HG02938 (cell line): ENCODE results near the gene SDC1.

Experiments used
- ATAC-seq: cut with Tn5 transposase; IDR thresholded peaks from one replicate; pipeline ENCODE4 v1.9.1; 2021; ENCODE audit warnings: mild to moderate bottlenecking, moderate library complexity; ENCODE audit not compliant: unreplicated experiment

SDC1 gene

DNA sequence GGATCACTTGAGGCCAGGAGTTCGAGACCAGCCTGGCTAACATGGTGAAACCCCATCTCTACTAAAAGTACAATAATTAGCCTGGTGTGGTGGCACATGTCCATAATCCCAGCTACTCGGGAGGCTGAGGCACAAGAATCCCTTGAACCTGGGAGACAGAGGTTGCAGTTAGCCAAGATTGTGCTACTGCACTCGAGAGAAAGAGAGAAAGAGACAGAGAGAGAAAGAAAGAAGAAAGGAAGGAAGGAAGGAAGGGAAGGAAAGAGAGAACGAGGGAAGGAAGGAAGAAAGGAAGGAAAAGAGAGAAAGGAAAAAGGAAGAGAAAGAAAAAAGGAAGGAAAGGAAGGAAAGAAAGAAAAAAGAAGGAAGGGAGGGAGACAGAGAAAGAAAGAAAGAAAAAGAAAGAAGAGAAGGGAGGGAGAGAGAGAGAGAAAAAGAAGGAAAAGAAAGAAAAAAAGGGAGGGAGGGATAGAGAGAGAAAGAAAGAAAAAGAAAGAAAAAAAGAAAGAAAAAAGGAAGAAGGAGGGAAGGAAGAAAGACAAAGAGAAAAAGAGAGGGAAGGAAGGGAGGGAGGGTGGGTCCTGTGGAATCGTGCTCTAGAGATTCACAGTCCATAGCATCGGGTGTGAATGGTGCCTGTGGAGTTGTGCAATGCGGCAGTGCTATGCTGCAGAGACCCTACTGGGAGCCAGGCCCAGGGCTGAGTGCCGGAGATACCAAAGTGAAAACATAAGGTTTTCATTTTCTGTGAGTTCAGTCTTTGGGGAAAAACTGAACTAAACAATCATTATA, 4.6 kb upstream of the SDC1 start:
- ATAC-seq = no peak

DNA sequence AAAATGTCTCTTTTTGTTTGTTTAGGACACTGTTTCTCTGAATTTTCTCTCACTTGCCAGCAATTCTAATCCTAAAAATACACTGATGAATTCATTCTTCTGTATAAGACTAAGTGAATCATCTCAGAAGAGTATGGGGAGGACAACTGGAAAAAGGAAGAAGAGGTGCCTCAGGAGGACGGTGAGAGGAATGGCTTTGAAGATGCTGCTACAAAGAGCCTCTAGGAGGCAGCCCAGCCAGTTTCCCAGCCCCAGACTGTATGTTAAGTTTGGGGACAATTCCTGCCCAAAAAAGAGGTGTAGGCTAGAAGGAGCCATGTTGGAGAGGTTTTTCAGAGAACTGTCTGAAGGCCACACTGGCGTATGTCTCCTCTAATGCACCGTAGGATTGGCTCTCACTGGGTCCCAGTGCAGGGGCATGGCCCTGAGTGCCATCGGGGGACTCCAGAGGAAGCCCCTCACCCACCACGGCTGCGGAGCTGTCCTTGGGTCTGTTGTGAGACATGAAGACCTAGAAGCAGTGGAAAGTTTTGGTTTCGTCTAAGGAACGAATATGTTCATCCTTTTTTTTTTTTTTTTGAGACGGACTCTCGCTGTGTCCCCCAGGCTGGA, 3.1 kb upstream of the SDC1 start:
- ATAC-seq = no peak

DNA sequence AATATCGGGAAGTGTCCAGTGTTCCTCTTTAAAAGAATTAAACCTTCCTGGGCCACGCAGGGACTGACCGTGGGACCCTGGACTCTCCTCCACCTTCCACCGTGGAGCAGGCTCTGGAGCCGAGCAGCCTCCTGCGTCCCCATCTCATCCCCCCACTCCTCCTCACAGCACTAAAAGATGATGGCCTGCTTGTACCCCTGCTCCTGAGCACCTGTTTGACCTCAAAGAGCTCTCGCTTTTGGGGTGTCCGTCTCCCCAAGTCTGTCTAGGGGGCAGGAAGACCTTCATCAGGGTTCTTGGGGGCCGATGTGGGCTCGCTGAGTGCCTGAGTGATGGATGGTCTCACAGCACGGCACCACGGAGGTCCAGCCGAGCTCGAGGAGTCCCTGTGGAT, 1.2 kb upstream of the SDC1 start:
- ATAC-seq = no peak

DNA sequence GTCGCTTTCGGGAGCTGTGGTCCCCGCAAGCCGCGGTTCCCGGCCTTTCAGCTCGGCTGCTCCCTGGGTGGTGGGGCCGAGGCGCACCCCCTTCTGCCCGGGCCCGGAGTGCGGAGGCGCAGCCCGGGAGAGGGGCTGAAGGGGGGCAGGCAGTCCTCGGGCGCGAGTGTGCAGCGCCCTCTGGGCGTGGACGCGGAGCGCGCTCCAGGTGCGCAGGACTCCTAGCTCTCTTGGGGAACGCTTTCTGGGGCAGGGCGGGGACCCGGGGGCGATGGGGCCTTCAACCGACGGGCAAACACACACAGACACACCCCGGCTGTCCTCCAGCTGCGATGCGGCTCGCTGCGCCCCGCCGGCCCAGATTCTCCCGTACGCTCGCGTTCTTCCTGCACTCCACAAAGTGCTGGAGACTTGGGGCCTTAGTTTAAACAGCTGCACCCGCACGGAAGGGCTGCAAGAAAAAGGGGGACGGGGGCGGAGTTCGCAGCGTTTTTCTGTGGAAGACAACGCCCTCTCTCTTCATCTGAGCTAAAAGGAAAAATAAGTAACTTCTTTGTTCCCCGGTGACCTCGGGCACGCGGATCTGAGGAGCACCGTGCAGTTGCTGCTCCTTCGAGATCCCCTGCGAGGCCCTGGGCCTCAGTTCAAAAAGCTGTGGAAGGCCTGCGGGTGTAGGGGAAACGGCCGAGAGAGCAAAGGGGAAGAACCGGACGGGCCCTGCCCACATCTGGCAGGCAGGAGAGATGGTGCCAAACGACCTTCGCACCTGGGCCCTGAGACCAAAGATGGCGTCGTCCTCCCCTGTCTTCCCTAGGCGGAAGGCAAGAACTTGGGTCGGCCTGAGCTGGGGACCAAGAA, 593 bp upstream of the SDC1 start:
- ATAC-seq = peak; percentile 47

DNA sequence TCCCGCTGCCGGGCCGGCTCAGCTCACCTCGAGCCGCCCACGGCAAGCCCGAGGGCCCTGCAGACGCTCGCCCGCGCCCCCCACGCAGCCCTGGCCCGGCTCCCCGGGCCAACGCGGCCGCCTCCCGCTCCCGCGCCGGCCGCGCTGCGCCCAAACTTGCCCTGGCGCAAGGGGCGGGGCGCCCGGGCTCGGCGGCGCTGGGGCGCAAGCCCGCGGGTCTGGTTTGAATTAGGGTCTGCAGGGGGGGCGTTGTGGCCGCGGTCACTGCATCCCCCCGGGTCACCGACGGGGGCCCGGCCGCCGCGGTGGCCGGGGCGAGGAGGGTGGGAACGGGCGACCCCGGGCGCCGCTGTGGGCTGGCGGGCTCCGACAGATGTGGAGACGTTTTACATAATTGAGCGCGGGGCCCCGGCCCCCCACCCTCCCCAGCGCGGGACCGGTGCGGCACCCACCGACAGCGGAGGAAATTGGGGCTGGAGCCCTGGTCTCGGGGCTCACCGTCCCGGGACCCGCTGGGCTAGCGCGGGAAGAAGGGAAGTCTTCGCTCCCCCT, 690 bp downstream of the SDC1 start:
- peak; percentile 20 for ATAC-seq

DNA sequence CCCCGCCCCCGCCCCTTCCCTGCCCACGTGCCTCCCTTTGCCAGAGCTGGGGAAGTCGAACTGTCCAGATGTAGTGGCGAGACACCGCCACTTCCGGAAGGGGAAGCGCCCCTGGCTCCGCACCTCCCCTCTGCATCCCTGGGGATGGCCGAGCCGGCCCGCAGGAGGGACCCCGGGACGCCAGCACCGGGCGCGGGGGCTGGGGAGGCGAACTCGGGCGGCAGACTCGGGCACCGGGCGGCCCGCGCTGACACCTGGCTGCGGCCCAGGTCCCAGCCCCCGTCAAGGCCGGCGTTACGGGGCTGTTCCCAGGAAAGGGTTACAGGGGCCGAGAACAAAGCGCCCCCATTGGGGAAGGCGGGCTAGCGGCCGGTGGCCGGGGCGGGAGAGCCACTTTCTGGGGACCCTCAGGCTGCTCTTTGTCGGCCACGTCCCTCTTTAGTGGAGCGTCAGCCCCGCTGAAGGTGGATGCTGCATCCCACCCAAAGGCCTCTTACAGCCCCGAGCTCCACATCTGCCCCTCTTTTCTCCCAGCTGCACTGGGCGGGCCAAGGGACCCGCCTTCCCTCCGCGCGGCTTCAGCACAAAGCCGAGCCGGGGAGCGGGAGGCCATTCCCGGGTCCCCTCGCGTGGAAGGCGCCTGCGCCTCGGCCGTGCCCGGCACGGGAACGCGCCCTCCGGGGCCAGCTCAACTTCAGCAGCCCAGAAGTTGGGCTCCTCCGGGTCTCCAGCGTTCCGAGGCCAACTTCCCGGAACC, 1.3 kb downstream of the SDC1 start:
- peak; percentile 21 for ATAC-seq

DNA sequence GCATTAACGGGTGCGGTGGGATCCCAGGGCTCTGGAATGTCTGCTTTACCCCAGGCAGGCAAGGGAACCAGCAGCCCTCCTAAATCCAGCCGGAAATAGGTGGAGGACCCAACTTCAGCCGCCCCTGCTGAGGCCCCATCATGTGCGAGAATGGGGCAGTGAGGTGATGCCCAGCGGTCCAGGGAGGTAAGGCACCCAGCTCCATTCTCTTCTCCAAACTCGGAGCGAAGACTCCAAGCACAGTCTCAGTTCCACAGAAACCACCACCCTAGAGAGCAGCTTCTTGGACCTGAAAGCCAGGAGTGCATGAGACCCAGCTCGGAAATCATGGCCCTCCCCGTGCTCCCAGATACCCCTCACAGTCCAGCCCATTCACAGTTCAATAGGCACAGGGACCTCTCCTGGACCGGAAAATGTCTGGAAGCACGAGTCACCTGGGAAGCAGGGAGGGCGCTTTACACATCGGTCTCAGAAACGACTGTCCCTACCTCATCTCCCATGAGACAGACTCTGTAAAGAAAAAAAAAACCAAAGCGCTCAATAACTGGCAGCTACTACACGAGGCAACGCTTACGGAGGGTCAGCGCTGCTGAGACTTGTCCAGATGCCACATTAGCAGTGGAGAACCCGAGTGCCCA, 2.0 kb downstream of the SDC1 start:
- ATAC-seq = no peak

DNA sequence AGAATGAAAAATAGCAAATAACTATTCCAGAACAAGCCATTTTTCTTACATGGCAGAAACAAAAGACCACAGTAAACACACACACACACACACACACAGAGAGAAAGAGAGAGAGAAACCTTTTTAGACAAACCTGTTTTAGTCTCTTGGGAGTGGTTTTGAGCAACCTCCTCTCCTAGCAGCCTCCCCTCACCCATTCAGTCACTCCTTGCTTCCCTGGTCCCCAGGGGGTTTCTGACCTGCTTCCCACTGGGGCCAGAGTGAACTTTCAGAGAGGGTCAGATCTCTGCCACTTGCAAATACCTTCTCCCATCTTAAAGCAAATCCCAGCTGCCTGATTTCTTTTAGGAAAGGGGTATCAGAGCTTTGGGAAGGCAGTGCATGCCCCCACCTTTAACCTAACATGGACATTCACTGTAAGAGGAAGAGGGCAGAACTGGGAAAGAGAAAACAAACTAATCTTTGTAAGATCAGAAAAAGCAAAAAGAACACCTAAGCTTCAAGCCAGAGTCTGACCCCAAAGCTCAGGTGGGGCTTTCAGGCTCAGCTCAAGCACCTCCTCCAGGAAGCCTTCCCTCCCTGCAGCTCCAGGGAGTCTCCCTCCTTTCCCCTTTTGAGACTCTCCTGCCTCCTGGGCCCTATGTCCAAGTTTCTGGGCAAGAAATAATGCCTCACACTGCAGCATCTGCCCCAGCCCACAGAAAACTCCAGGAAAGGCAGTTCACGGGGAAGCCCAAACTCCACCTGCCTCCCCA, 2.7 kb downstream of the SDC1 start:
- ATAC-seq = no peak

DNA sequence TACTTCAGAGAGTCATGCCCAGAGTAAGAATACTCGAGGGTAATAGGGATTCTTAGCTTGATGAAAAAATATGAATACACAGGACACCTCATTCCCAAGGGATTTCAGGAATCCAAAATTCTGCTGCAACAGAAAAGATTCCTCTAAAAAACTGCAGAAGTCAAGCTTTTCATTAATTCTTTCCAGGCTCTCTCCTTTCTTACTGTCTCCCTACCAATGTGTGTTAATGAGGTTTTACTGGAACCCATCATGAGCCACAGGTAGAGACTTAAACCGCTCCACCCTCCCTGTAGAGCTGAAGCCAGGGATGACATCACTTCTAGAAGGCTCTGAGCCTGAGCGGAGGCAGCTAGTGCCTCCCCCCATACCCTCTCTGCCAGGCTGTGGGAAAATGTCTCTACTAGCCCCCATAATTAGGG, 3.4 kb downstream of the SDC1 start:
- ATAC-seq = no peak

DNA sequence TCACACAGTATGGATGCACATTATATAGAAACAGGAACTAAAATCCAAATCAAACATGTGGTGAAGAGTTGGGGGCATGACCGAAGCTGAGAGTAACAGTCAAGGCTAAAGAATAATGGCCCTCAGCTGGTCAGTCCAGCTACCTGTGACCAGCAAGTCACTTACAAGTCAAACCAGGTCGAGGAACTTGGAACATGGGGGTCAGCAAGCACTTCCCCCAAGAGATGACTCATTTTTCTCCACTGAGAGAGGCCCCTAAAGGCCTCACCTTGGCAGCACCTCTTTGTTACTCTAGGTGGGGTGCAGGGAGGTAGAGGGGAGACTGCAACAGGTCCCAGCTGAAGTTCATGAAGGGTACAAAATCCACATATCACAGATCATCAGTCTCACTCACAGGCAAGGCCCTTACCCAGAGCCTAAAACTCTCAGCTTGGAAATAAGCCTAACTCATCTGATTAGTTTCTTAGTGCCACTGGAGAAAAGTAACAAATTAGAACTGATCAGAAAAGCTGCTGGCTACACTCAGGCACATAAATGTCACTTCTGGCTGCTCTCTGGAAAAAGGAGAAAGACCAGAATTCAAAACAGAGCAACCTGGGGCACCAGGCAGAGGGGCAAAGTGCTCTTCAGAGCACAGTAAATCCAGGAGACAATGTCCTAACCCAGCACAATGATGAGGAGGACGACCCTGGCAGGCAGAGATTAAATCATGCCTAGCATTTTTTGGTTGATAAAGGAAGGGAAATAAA, 4.0 kb downstream of the SDC1 start:
- no peak for ATAC-seq

DNA sequence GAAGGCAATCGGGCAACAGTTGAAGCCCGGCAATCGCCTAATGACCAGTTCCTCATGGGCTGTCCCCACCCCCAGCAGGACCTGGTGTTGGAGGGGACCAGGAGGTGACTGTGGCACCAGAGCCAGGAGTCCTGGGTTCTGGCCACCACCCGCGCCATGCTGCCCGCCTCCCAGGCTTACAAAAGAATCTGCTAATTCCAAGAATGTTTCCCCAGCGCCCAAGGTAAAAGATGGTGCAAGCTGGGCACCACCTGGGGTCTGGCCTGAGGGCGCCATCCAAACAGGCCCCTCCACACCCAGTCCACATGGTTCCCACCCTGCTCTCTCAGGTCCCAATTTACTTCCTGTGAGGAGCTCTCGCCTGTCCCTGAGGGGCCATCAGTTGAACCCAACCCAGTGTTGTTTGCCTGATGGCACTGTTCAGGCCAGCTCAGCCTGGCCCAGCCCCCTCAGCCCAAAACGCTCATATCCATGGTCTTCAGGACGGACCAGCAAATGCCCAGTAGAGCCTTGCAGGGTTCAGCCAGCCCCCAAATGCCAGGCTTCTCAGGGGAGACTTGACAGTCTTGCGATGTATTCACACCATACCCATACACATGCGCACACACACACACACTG, 5.1 kb downstream of the SDC1 start:
- ATAC-seq = no peak

DNA sequence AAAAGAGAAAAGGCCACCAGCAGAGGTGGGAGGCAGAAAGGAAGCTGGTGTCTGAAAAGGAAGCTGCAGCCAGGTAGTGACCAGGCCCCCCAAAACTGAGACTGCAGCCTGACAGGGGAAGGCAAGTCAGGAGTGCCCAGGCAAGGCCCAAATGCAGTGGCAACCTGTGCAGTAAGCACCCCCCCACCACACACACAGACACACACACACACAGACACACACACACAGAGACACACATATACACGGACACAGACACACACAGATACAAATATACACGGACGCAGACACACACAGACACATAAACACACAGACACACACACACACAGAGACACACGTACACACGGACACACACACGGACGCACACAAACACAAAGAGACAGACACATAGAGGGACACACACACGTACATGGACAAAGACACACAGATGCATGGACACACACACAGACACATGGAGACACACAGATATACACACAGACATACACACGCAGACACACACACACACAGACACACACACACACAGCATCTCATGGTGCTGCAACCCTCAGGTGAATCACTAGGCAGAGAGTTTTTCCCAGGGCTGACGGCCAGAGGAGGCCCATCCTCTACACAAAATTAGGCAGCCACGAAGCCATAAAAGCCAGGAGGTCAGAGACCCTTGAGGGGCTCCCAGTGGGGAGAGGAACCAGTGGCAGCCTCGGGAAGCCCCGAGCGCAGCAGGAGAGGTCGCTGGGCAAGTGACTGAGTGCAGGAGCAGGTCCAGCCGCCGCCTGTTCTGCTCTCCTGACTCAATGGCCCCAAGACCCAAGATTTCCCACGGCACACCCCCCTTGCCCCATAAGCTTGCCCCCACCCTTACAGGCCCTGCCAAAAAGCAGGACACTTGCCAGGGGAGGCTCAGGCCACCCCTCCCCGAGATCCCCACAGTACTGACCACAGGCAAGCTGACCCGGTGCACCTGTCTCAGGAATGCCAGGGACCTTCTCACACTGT, 6.3 kb downstream of the SDC1 start:
- ATAC-seq = no peak

DNA sequence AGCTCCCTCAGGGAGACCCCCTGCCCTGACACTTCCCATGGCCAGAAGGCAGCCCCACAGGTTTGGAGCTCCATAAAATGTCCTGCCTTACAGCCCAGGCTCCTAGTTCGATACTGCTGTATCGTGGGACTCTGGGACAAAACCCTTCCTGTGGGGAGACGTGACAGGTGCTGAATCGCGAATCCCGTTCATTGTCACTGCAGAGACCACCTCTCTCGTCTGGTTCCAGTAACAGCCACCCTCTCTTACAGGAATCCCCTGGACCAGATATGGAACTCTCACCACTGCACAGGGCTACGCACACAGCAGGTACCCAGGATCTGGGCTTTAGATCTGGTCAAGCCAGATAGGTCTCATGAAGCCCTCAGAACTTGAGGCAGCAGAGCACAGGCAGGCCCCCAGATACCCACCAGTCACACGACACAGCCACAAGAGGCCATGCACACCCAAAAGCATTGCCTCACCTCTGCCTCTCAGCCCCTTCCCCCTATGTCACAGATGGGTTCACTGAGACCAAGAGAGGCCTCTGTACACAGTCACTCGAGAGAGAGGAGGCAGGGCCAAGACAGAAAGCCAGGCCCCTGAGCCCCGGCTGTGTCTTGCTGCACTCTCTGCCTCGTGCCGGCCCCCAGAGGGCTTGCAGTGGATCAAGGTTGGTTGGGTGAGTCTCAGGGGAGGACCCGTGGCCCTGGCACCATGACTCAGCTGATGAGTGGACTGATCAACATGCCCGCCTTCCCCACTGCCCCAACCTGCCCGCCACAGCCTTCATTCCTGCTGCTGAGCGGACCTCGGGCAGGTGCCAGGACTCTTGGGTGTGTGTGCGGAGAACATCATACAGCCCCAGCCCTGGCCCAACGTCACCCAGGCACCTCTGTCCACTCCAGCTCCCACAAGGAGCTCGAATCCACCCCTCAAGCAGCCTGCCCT, 7.6 kb downstream of the SDC1 start:
- ATAC-seq = no peak

DNA sequence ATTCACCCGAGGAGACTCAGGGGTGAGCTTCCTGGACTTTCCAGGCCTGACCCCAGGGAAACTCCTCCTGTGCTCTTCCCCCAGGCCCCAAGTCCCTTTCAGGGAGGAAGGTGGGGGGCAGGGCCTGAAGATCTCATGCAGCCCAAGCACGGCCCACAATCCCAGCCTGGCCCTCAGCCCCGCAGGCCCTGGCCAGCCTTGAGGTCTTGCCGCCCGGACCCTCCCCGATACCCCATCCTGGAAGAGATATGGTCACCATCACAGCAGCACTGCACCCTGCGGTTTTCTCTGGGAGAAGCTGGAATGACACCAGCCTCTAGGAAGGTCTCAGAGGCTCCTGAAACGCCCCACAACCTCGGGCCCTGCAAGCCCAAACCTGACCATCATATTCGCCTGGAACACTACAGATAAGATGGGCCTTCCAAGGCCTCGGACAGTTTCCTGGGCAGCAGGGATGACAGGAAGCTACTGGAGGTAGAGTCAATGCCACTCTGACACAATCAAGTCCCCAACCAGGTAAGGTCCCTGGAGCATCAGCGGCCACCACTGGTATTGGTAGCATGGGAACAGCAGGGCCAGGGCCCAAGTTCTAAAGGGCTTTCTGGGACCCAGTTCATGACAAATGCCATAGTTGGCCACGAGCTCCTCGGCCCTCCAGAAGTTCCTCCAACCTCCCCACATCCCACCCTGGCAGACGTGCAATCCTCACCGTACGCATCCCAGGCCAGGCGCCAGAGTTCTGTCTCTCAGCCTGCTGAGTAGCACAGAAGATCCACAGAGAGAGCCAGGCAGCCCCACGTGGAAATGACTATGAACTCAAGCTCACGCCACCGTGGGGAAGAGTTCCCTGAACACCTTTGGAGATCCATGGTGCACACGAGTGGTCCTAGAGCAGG, 8.6 kb downstream of the SDC1 start:
- ATAC-seq = no peak
